Endothelial cell of umbilical vein (primary cell): ENCODE data around the gene RFPL4AL1. TPM values are rescaled to one million over a fixed set of nuclear protein-coding genes. Genes with fewer than 3 reads are reported as not detected.
"Not testable (repeated sequence)": the region's sequence is repeated elsewhere in the genome, so short reads cannot be mapped to it uniquely, and the experiment has no call there.

Experiments
- BruUV-seq: library from RNA; stranded (reverse); fragments of 400-500 nt; replicated peaks from 2 replicates; lab custom pipeline; 2021; lab: Mats Ljungman, UMichigan
- CTCF ChIA-PET: fragments of 300-600, 350-600 bp; sonication (Branson Sonifier 250); formaldehyde crosslinking; loops from one replicate; lab custom pipeline; 2021; ENCODE audit warnings: antibody characterized with exemption, inconsistent platforms; lab: Charles Lee
- POLR2A ChIA-PET: fragments of 300-600, 350-600 bp; sonication (Branson Sonifier 250); formaldehyde crosslinking; loops from one replicate; lab custom pipeline; 2021; ENCODE audit warnings: antibody characterized with exemption, inconsistent platforms; lab: Charles Lee
- DNase-seq: peaks from one replicate; pipeline ENCODE4 v3.0.0-alpha.2; 2011; ENCODE audit warnings: low read depth, low spot score
- FAIRE-seq: peaks from 2 replicates; lab custom pipeline; 2011; peaks lifted over from hg19 to GRCh38; lab: Jason Lieb, UNC
- H2AFZ ChIP-seq: 2 replicates; pipeline ENCODE4 v1.6.0; 2012; ENCODE audit warnings: low read depth, low read length, control low read depth, inconsistent platforms
- H3K27ac ChIP-seq: 2 replicates; pipeline ENCODE4 v1.5.1; 2011; ENCODE audit warnings: low read depth, mild to moderate bottlenecking, control low read depth, low read length, moderate library complexity; ENCODE audit not compliant: insufficient read depth
- H3K27me3 ChIP-seq, 2 experiments: 2 replicates each; pipeline versions ENCODE4 v1.6.0 to v1.6.1; 2011; ENCODE audit warnings: low read length in 2 of 2, mixed read lengths in 1 of 2; ENCODE audit not compliant: control insufficient read depth in 2 of 2, insufficient read depth in 2 of 2
- H3K36me3 ChIP-seq, 2 experiments: 2 replicates in 1 of 2; 3 replicates in 1 of 2; pipeline ENCODE4 v1.5.1; 2011; ENCODE audit warnings: low read length in 2 of 2, mild to moderate bottlenecking in 1 of 2, moderate library complexity in 1 of 2; ENCODE audit not compliant: control insufficient read depth in 2 of 2, insufficient read depth in 2 of 2; ENCODE audit errors: extremely low read depth in 1 of 2
- H3K4me1 ChIP-seq: 3 replicates; pipeline ENCODE4 v1.5.1; 2011; ENCODE audit warnings: mild to moderate bottlenecking, low read length; ENCODE audit not compliant: control insufficient read depth, insufficient read depth; ENCODE audit errors: extremely low read depth
- H3K4me2 ChIP-seq: 2 replicates; pipeline ENCODE4 v1.6.1; 2011; ENCODE audit warnings: low read length, control low read depth, mixed read lengths; ENCODE audit not compliant: insufficient read depth
- H3K4me3 ChIP-seq, 3 experiments: fragments of 200-600 bp in 1 of 3; sonication (generic), shearing (Covaris generic) in 1 of 3; replicated peaks in 1 of 3; 2 replicates each; pipeline ENCODE4 v1.5.1; 2011 to 2016; ENCODE audit warnings: control low read depth in 3 of 3, low read length in 3 of 3, mild to moderate bottlenecking in 2 of 3, inconsistent platforms in 1 of 3, low read depth in 1 of 3, moderate library complexity in 1 of 3; ENCODE audit not compliant: insufficient read depth in 1 of 3
- H3K79me2 ChIP-seq: 2 replicates; pipeline ENCODE4 v1.6.0; 2012; ENCODE audit warnings: low read length, inconsistent platforms; ENCODE audit not compliant: control insufficient read depth, insufficient read depth
- H3K9ac ChIP-seq: replicated peaks from 2 replicates; pipeline ENCODE3; 2011; ENCODE audit warnings: low read length, control low read depth; ENCODE audit not compliant: insufficient read depth; ENCODE audit errors: extremely low read depth
- H3K9me1 ChIP-seq: replicated peaks from 3 replicates; pipeline ENCODE4 v1.6.0; 2011; ENCODE audit warnings: mild to moderate bottlenecking, low read length; ENCODE audit not compliant: control insufficient read depth, insufficient read depth; ENCODE audit errors: extremely low read depth
- H3K9me3 ChIP-seq: replicated peaks from 2 replicates; pipeline ENCODE4 v1.5.1; 2012; ENCODE audit warnings: low read length, inconsistent platforms; ENCODE audit not compliant: control insufficient read depth, insufficient read depth
- H4K20me1 ChIP-seq: replicated peaks from 2 replicates; pipeline ENCODE3; 2011; ENCODE audit warnings: mild to moderate bottlenecking, low read length; ENCODE audit not compliant: control insufficient read depth, insufficient read depth; ENCODE audit errors: extremely low read depth
- CTCF ChIP-seq, 2 donors: IDR thresholded peaks; 1 replicate in 1 of 2; 2 replicates in 1 of 2; pipeline ENCODE4 v1.5.1; 2011; ENCODE audit warnings: low read length in 2 of 2, mild to moderate bottlenecking in 2 of 2, moderate library complexity in 2 of 2, control low read depth in 1 of 2, inconsistent platforms in 1 of 2, low read depth in 1 of 2; ENCODE audit not compliant: insufficient read depth in 1 of 2; ENCODE audit errors: extremely low read depth in 1 of 2
- EZH2 ChIP-seq: IDR thresholded peaks from 2 replicates; pipeline ENCODE4 v1.6.1; 2012; ENCODE audit warnings: borderline replicate concordance, low read depth, mild to moderate bottlenecking, moderate library complexity, low read length, inconsistent platforms; ENCODE audit not compliant: severe bottlenecking
- FOS ChIP-seq: IDR thresholded peaks from 2 replicates; pipeline ENCODE4 v1.6.1; 2011; ENCODE audit warnings: mild to moderate bottlenecking, low read length, moderate library complexity, borderline replicate concordance; ENCODE audit not compliant: insufficient read depth
- GATA2 ChIP-seq: IDR thresholded peaks from 2 replicates; pipeline ENCODE4 v1.7.0; 2011; ENCODE audit warnings: low read depth, mild to moderate bottlenecking, moderate library complexity, mixed read lengths, low read length; ENCODE audit not compliant: insufficient read length, insufficient read depth
- JUN ChIP-seq: IDR thresholded peaks from 2 replicates; pipeline ENCODE4 v1.6.1; 2011; ENCODE audit warnings: borderline replicate concordance, low read depth; ENCODE audit not compliant: insufficient read length, insufficient read depth
- MYC ChIP-seq: IDR thresholded peaks from one replicate; pipeline ENCODE4 v1.6.1; 2011; ENCODE audit warnings: mild to moderate bottlenecking, low read depth, low read length
- POLR2A ChIP-seq: IDR thresholded peaks from 2 replicates; pipeline ENCODE4 v1.6.1; 2012; ENCODE audit warnings: low read depth, mild to moderate bottlenecking, control low read depth, low read length
- POLR2AphosphoS5 ChIP-seq: IDR thresholded peaks from 2 replicates; pipeline ENCODE4 v1.6.1; 2012; ENCODE audit warnings: low read depth, mild to moderate bottlenecking, control low read depth, low read length, moderate library complexity; ENCODE audit not compliant: insufficient read depth
- dilution Hi-C: fragments of 300-500 bp; cut with MboI; formaldehyde crosslinking; loops from one replicate; pipeline ENCODE4 v1.15.0; 2019; ENCODE audit warnings: low sequenced_read_pairs; ENCODE audit not compliant: extremely low pct_ligation_motif_present
- intact Hi-C: fragments of 100-400 bp; cut with micrococcal nuclease; formaldehyde crosslinking; loops from one replicate; pipeline ENCODE4 v1.10.0; 2022
- polyA plus RNA-seq, 4 experiments: library from polyadenylated mRNA; depleted of rRNA in 3 of 4; stranded (reverse) in 3 of 4; unstranded in 1 of 4; fragments of >200 nt; gene quantifications; 2 replicates each; pipeline versions ENCODE4 v1.2.1 to v1.2.3, GENCODE V29; 2011 to 2012; ENCODE audit warnings: missing spikeins in 1 of 4
- total RNA-seq: library from RNA; stranded (reverse); gene quantifications from 2 replicates; pipeline ENCODE4 v1.2.3, GENCODE V29; 2021
- TF ChIP-seq, protein P1 (sequence below): IDR thresholded peaks from 2 replicates; pipeline ENCODE4 v1.6.1; 2011; ENCODE audit not compliant: insufficient read depth, insufficient read length

Gene RFPL4AL1
- total and polyA plus RNA-seq, 2 donors (not counting 3 experiments of a cell fraction or from before 2014, with no cell fraction given) = not detected

GRCh38 chr19:55723491-55723890, 45.4 kb upstream of the RFPL4AL1 start:
- no peak for FAIRE-seq
- Histone ChIP-seq H3K9me1 (no peaks in the 10 kb centered on the region), H3K36me3 (no peaks in the 10 kb centered on the region), H3K9ac (no peak overlapping the region), H3K4me3 (no peak overlapping the region), H3K4me2 (no peak overlapping the region), H3K4me1 (no peaks in the 10 kb centered on the region), H3K79me2 (no peaks in the 10 kb centered on the region), H3K27me3 (no peaks in the 10 kb centered on the region), H3K27ac (no peak overlapping the region), H2AFZ (no peak overlapping the region), H3K9me3 (no peaks in the 10 kb centered on the region), H4K20me1 (no peaks in the 10 kb centered on the region)
- BruUV-seq = no TSS peak
- no peak for DNase-seq
- CTCF ChIA-PET = no interaction called here
- dilution Hi-C loops (no loop called here), intact Hi-C loops (no loop called here)
- TF ChIP-seq, protein P1, sequence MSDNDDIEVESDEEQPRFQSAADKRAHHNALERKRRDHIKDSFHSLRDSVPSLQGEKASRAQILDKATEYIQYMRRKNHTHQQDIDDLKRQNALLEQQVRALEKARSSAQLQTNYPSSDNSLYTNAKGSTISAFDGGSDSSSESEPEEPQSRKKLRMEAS = no peak
- no peak for TF ChIP-seq FOS
- TF ChIP-seq POLR2AphosphoS5 = no peak
- no peak for TF ChIP-seq GATA2
- no peak for TF ChIP-seq JUN
- no peak for TF ChIP-seq CTCF (IDR thresholded peaks at IDR 0.05; ENCODE audit: extremely low read depth in 1 of 2, insufficient read depth in 1 of 2, low read depth in 1 of 2, low read length in 2 of 2)
- TF ChIP-seq MYC = no peak
- TF ChIP-seq EZH2 = no peak
- TF ChIP-seq POLR2A = no peak
- POLR2A ChIA-PET = no interaction called here

GRCh38 chr19:55730378-55730777, 38.5 kb upstream of the RFPL4AL1 start:
- DNase-seq, intact Hi-C loops, H3K4me3 ChIP-seq, H2AFZ ChIP-seq, H3K9me3 ChIP-seq, H4K20me1 ChIP-seq, H3K4me2 ChIP-seq, POLR2A ChIA-PET, FAIRE-seq, BruUV-seq, H3K4me1 ChIP-seq, H3K9ac ChIP-seq, H3K27me3 ChIP-seq, H3K27ac ChIP-seq, CTCF ChIA-PET, H3K36me3 ChIP-seq, H3K9me1 ChIP-seq, dilution Hi-C loops, H3K79me2 ChIP-seq: not testable (repeated sequence)
